Measurements from ENCODE around the gene ZC3H18.

- TF ChIP-seq POLR2AphosphoS5 (IDR thresholded peaks at IDR 0.05; ENCODE audit: low read depth, low read length) (no peak), YY1 (IDR thresholded peaks at IDR 0.05; ENCODE audit: extremely low read depth, insufficient replicate concordance, low read depth, low read length) (no peak), CTCF (IDR thresholded peaks at IDR 0.05 in 2 of 3, conservative IDR thresholded peaks at IDR 0.05 in 1 of 3; ENCODE audit: borderline replicate concordance in 1 of 3, insufficient read depth in 1 of 3, low read depth in 2 of 3, low read length in 2 of 3) (no peak), POLR2A (IDR thresholded peaks at IDR 0.05; ENCODE audit: borderline replicate concordance, extremely low read depth, insufficient read depth, insufficient read length) (no peak), JUND (IDR thresholded peaks at IDR 0.05) (no peak), REST (IDR thresholded peaks at IDR 0.05; ENCODE audit: low read depth) (no peak), SP1 (IDR thresholded peaks at IDR 0.05; ENCODE audit: low read depth) (no peak), ELF1 (IDR thresholded peaks at IDR 0.05; ENCODE audit: borderline replicate concordance, low read depth) (no peak), EGR1 (IDR thresholded peaks at IDR 0.05; ENCODE audit: low read depth) (no peak)
These were observed 65.6 kb downstream of the ZC3H18 start for GRCh38 chr16:88635671-88636319.
